Forelimb muscle (tissue), 1 donor: Measurements from ENCODE around the gene EDN2. TPM values are rescaled to one million over a fixed set of nuclear protein-coding genes. Genes with fewer than 3 reads are reported as not detected.

Experiments used
- DNase-seq: peaks from one replicate; pipeline ENCODE4 v3.0.0-alpha.2; 2013; ENCODE audit warnings: low read depth
- polyA plus RNA-seq: library from polyadenylated mRNA; unstranded; fragments of 120-200 nt; gene quantifications from one replicate; pipeline ENCODE4 v1.2.1, GENCODE V29; 2013; ENCODE audit not compliant: insufficient read length

Gene EDN2
- polyA plus RNA-seq, 1 donor = 0.25 TPM

DNA sequence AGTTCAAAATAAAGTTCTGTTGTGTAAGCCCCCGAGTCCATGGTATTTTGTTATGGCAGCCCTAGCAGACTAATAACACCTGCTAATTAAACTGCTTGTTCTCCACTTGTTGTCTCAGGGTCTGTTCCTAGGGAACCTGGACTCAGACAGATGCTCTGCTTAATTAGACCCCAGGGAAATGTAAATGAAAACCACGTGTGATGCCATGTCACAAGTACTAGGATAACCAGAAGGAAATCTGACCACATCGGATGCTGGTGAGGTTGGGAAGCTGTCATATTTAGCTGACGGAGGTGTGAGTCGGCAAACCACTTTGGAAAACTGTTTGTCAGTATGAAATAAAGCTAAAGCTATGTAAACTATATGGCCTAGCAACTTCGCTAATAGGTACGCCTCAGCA is 19.6 kb downstream of the EDN2 start:
- DNase-seq = no peak

GRCh38 chr1:41463516-41463915 is 21.0 kb downstream of the EDN2 start:
- no peak for DNase-seq

- DNase-seq = no peak
These were observed 21.8 kb downstream of the EDN2 start for GRCh38 chr1:41462680-41463004.

- DNase-seq = no peak
These were observed 22.4 kb downstream of the EDN2 start for GRCh38 chr1:41461790-41462679.

DNA sequence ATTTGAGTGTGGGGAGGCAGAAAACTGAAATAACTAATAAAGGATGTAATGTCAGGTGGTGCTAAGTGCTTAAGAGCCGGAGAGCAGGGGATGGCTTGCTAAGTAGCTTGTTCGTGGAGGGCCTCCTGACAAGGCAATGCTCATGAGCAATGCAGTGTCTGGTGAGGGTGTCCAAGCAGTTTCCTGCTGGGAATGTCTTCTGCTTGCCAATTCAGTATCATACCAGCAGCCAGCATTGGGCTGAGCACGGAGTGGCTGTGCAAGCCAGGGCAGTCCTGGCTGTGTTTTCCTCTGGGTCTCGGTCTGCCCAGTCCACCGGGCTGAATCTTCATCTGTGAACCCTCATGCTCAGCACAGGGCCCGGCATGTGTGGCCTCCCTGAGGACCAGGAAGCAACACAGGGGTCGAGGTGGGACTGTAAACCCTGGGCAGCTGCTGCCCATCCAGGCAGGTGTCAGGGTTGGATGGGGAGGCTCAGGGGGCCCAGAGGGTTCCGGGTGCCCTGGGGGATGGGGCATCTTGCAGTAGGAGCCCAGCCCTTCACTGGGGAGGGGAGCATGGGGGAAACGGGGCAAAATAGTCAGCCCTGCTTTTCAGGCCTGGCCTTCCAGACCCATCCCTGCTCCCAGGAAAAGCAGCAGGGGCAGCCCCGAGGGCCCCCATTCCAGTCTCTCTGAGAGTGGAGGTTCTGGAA is 27.5 kb downstream of the EDN2 start:
- DNase-seq = no peak

- no peak for DNase-seq
These were observed 28.8 kb downstream of the EDN2 start for GRCh38 chr1:41455479-41456332.

DNA sequence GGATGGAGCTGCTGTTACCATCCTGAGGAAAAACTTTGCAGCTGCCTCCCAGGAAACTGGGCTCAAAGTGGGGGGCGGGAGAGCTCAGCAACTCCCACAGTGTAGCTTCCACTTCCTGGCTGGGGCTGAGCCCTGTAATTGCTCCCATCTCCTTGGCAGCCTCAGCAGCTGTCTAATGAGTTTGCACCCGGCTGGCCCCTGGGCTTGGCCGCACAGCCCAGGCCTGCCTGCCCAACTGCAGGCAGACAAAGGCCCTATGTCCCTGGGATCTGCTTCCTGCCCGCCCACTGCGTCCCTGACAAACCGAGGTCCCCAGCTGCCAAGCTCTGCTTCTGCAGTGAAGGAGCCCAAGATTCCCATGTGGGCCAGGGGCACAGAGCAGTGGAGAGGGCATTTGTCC is 30.1 kb downstream of the EDN2 start:
- DNase-seq = no peak

DNA sequence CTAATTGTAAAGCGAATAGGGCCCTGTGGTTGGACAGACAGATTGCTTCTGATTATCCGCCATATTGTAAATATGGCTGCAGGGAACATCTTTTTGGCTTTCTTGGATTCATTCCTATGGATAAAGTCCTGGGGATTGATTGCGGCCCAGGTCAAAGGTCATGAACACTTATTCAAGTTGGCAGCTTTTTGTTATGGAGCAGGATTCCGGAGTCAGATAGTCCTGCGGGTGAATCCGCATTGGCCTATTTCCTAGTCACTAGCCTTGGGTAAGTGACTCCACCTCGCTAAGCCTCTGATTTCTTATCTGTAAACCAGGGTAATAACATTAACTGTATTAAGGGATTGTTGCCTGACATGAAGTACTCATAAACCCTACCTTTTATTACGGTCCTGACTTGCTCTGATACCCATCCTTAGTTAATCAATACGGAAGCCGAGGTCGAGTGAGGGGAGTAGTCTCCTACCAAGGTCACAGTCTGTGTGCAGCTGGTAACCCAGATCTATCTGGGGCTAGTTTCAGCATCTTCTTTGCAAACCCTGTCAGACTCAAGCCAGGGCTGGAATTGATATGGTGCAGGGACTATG is 31.7 kb downstream of the EDN2 start:
- DNase-seq = no peak

- no peak for DNase-seq
These were observed 33.7 kb downstream of the EDN2 start for GRCh38 chr1:41450747-41451285.

DNA sequence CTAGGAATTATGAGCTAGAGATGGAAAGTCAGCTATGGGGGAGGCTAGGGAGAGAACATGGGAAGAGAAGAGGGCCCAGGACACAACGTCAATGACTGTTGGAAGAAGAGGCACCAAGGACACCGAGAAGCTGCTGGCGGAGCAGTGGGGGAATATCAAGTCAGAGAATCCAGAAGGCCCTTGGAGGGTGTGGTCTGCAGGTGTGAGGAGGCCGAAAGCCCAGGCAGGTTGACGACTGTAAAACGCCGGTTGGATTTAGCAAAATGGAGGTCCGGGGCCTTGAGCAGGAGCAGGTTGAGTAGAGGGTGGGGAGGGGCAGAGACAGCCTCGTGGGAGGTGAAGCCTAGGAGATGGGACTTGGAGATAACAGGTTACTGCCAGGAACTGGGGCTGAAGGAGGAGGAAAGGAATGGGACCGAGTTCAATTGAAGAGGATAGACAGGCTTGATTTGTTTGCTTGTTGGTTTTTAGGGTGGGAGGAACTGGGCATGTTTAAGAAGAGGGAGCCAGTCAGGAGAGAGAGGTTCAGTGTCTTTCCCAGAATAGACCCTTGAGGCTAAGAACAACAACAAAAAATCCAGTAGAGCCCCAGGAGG is 35.1 kb downstream of the EDN2 start:
- DNase-seq = no peak

DNA sequence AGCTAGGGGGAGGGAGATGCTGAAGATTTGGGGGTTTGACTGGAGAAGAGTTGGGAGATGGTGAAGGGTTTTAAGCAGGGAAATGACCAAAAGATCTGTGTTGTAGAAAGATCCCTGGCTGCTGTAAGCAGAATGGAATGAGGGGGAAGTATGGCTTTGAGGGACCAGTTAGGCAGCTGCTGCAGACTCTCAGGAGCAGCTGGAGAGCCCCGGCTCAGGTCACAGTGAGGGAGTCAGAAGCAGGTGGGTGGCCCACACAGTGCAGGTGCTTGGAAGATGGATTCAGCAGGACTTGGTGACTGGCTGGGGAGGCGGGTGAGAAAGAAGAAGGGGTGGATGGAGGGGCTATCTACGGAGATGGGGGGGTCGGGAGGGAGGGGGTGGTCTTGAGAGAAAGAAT is 35.7 kb downstream of the EDN2 start:
- DNase-seq = no peak

GRCh38 chr1:41447995-41448770 is 36.3 kb downstream of the EDN2 start:
- no peak for DNase-seq

- no peak for DNase-seq
These were observed 37.5 kb downstream of the EDN2 start for GRCh38 chr1:41446851-41447610.

DNA sequence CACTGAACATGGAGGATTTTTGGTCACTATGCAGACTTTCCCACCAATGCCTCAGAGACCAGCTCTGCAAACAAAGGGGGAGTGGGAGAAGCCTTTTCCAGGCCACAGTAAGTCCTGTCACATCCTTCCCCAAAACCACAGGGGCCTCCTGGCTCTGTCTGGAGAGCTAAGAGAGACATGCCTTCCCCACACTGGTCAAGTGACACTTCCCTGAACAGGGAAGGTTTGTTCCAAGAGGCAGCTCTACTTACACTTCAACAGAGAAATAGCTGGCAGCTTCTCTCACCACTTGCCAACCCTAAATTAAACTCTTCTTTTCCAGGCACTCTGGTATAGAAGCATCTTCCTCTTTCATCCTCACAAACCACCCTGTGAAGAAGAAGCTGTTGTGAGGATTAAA is 39.7 kb downstream of the EDN2 start:
- DNase-seq = no peak

GRCh38 chr1:41444246-41444645 is 40.2 kb downstream of the EDN2 start:
- DNase-seq = no peak

- DNase-seq = no peak
These were observed 41.7 kb downstream of the EDN2 start for GRCh38 chr1:41442697-41443251.

GRCh38 chr1:41440321-41441085 is 44.0 kb downstream of the EDN2 start:
- no peak for DNase-seq

GRCh38 chr1:41439234-41439633 is 45.2 kb downstream of the EDN2 start:
- no peak for DNase-seq

DNA sequence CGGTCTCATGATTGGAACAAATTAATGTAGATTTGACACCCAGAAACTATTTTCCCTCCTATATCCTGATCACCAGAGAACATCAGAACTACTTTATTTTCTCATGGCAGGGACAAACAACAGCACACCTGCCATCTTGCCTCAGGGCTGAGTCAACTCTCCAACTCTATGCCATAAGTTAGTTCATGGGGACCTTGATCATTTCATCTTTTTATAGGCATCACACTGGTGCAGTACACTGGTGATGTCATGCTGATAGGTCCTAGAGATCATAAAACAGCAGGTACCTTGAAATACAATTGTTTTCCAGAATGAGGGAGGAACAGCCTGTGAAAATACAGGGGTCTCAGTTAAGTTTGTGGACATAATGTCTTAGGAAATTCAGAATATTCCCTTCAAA is 45.8 kb downstream of the EDN2 start:
- DNase-seq = no peak
